Raji (cell line): ENCODE results near the gene CNBP.

Experiments
- POLR2A ChIP-seq: IDR thresholded peaks from 2 replicates; pipeline ENCODE4 v1.6.1; 2011; ENCODE audit warnings: low read depth, low read length, control low read depth; ENCODE audit not compliant: insufficient read depth

Gene CNBP

DNA sequence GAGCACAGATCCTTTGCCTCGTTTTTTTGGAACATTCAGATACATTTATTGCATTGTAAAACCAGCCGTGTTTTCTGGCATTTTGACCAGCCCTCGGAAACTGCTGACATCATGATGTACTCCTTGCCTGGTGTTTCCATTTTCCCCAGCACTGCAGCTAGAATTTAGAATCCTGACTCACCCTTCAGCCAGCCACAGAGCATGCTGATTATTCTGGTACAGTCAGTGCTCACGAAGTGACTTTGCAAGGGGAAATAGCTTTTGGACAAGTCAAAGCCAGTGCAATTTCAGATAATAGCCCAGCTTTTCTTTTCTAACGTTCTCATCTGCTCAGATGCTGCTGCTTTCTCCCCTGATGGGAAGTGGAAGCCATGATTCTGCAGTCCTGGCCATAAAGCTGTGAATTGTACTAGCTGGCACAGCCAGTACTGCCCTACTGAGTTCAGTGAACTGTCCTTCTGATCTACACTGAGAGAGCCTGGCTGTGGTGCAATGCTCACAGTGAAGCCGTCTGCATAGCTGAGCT is 12.1 kb upstream of the CNBP start:
- no peak for TF ChIP-seq POLR2A

DNA sequence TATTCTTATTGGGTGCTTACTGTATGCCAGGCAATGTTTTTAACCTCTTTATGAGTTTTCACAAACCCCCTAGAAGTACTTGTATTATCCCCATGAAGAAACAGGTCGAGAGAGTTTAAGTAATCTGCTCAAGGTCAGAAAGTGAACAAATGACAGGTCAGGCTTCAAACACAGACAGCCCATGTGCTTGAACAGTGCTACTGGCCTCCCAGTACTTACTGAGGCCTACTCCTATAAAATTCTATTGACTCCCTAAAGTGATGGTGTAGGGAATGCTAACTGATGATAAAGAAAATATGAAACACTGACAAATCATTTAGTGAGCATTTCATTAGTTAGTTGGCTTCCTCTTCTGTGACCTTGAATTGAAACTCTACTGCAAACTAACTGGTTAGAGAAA is 4.2 kb upstream of the CNBP start:
- TF ChIP-seq POLR2A = no peak

DNA sequence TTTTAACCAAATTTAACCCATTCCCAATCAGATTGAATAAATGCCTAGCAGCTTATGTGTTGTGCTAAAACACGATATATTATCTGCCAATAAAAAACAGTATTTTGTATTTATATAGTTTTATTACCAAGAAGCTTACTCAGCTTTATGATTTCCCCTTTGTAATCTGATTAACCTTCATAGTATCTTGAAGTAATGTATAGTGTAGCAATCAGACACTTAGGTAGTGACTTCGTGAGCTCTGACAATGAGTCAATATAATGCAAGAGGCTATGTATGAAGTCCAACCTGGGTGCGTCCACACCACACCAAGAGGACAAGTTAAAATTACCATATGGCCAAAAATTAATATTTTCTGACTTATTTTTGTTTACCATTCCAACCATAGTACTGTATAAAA is 2.1 kb upstream of the CNBP start:
- TF ChIP-seq POLR2A = no peak

DNA sequence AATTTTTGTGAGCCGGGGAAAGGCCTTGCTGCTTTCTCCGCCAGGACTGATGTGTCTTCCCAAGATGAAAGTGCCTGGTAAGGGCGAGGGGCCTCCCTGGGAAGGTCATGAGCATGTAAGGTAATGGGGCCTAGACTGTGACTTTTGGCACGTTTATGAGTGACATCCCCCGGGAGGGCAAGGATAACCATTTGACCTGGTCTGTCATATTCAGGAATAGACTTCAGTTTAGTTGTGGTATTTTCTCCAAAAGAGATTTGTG is 631 bp upstream of the CNBP start:
- no peak for TF ChIP-seq POLR2A

DNA sequence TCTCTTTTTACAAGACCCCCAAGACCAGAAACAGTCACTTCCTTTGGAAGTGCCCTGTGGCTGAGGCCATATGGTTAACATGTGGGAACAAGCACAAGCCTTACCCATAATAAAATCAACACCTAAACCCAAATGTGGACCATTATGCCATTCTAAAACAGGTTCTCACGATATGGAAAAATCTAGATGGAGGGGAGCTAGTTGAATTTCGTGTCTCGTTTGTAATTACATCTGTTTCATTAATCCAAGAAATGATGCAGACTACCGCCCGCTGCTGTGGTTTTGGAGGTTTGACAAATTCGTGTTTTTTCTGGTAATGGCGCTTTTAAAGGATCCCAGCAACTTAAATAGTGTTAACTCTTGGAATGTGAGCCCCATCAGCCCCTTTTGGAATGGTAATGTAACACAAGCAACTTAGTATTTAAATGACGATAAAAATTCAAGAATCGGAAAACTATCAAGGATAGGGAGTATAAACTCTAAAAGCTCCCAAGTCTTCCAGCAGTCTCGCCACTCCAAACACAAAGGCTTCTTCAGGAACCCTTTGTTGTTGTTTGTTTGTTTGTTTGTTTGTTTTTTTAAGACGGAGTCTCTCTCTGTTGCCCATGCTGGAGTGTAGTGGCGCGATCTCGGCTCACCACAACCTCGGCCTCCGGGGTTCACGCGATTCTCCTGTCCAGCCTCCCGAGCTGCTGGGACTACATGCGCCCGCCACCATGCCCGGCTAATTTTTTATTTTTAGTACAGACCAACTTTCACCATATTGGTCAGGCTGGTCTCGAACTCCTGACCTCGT is 1.1 kb downstream of the CNBP start:
- no peak for TF ChIP-seq POLR2A

DNA sequence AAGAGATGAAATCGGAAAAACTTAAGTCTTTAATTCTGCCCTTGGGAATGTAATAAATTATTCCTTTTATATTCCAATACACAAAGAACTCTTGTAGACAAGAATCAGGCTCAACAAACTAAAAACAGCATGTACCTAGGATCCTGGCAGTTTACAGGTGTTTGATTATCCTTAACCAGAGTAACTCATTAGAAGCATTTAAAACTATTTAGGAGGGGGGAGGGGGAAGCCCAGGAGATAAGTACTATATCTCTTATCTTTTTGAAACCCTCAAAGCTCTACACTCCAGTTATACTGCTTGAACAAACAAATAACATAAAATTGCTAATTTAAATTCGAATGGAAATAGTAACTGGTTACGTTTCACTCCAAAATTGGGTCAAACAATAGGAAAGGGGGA is 1.9 kb downstream of the CNBP start:
- TF ChIP-seq POLR2A = no peak

DNA sequence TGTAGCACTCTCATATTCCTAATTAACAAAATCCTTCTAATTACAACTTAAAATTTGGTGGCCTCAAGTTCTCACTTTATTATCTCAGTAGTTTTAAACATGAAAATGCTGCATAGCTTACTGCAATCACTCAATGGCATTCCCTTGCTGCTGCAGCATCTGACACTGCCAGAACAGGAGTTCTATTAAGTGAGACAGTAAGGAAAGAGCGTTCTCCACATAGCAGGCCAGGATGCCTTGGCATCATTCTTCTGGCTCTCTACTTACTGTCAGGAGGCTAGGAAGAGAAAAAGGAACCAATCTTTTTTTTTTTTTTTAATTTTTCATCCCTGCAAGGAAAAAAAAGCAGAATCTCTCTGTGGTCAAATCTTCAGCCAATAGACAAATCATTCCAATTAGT is 3.2 kb downstream of the CNBP start:
- no peak for TF ChIP-seq POLR2A

DNA sequence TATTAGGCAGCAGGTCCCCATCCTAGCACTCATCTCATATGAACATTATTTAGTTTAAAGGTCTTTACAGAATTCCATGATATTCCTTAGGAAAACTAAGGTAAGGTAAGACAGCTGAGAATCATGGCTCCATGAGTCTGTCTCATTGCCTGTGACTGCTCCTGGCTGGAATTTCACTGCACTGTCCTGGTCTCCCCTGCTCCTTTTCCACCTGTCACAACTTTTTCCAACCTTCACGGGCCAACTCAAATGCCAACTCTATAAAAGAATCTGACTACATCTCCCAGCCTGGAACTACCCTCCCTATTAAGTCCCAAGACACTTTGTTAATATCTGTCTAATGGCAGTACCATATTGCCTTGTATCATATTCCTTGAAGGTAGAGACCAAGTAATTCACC is 7.6 kb downstream of the CNBP start:
- no peak for TF ChIP-seq POLR2A

DNA sequence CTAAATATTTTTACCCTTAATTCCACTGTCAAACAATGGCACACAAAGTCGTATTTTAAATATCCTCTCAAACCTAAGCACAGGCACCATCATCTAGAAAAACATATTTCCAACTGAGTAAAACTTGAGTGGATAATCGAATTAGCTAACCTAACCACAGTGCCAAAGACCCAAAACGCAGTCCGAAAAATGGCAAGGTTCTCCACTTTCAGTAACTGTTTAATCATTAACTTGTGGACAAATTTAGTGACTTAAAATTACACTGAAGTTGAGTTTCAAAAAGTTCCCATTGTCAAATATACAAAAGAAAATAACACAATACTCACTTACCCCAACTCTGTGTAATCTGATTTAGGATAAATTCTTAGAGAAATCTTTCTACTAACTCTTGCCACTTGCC is 10.0 kb downstream of the CNBP start:
- TF ChIP-seq POLR2A = no peak

DNA sequence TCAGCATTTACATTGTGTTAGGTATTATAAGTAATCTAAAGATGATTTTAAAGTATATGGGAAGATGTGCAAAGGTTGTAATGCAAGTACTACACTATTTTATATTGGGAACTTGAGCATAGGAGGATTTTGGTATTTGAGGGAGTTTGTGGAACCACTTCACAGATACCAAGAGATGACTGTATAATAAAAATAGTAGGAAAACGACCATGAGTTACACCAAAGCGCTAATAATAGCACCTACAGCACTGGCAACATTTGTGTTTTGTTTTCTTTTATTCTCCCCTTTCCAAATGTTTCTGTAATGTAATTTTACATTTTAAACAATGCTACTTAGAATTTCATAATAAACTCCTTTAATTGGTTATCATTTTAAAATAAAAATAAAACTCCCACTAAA is 10.5 kb downstream of the CNBP start:
- TF ChIP-seq POLR2A = no peak

DNA sequence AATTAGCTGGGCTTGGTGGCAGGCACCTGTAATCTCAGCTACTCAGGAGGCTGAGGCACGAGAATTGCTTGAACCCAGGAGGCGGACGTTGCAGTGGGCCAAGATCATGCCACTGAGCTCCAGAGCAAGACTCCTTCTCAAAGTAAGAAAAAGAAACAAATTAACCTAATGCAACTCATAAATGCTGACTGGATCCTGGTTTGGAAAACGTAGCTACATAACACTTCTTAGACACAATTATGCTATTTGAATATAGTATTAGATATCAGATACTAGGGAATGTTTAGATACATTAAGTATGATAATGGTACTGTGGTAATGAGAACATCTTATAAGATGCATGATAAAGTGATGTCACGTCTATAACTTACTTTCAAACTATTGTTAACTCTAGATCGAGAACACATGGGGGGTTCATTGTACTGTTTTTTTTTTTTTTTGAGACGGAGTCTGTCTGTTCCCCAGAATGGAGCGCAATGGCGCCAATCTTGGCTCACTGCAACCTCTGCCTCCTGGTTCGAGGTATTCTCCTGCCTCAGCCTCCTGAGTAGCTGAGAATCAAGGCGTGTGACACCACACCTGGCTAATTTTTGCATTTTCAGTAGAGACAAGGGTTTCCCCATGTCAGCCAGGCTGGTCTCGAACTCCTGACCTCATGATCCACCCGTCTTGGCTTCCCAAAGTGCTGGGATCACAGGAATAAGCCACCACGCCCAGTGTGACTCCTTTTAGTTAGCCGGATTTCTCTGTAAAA is 16.9 kb downstream of the CNBP start:
- TF ChIP-seq POLR2A = no peak

DNA sequence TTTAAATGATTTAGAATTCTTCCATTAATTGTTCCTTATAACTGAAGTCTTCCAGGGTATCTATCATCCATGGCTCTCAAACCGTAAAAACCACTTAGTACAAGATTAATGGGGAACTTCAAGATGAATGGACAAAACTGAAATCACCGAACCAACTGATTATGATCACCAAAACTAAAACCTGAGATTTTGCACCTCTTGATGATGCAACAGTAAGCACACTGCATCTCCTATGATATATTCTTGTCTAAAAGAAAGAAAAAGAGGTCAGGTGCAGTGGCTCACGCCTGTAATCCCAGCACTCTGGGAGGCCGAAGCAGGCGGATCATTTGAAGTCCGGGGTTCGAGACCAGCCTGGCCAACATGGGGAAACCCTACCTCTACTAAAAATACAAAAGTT is 19.2 kb downstream of the CNBP start:
- no peak for TF ChIP-seq POLR2A

DNA sequence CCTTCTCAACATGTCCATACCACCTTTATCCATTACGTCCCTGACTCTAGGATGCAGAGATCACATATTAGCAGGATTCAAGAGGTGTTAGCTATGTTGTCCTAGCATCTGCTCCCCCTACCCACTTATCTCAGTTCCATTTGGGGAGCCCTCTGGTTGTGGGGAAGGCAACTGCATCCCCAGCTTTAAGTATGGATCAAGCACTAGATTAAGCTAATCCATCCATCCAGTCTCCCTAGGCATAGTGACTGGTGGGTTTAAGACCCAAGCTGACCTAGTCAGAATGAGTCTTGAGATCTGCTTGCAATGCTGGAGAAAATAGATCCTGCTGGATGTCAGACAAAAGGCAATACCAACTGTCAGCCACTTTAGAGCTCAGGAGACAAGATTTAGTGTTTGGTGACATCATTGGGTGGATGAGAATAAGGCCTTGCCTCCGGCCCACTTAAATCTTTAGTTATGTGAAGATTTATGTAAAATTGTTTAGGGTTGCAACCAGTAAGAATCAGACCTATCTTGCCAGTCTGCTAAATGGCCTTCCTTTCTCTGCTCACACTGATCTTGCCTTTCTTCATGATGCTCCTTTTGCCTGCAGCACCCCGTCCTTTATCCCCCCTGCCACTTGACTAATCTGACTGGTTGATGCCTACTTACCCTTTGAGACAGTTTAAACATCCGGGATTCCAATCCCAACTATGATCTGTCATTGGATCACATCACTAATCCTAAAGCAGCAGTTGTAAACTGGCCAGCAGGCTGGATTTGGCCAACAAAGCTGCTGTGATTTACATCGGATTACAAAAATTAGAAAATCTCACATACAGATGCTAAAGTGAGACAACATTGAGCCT is 20.7 kb downstream of the CNBP start:
- no peak for TF ChIP-seq POLR2A

DNA sequence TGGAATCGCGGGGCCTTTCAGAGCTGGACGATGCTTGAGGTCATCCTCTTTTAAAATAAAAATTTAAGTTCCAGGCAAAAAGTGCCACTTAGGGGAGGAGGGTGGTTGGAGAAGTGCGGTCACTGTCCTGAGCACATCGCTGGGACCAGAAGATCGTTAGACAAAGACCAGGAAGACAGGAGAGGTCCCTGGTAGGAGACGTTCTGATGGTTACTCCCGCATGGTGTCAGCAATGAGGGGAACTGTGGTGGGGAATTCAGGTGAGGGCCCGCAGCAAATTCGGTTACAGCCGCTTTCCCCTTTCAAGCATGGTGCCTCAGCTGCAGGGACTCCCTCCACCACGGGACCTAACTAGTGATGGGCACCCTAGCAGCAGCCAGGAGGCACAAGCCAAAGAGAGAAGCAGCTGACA is 21.8 kb downstream of the CNBP start:
- no peak for TF ChIP-seq POLR2A
